Astrocyte of the spinal cord (primary cell): ENCODE measurements around the gene ZC3H4.
A peak's percentile ranks its signal among the peaks of the same experiment; 100 is the strongest.
"Not testable (repeated sequence)": the region's sequence is repeated elsewhere in the genome, so short reads cannot be mapped to it uniquely, and the experiment has no call there.

Experiments
- DNase-seq: peaks from one replicate; pipeline ENCODE4 v3.0.0; 2011; ENCODE audit warnings: low read depth, low spot score
- H3K4me3 ChIP-seq: 2 replicates; pipeline ENCODE4 v1.5.1; 2011; ENCODE audit warnings: low read depth, mild to moderate bottlenecking, low read length, moderate library complexity
- in situ Hi-C: cut with HindIII; loops from 2 replicates; pipeline ENCODE4 v1.10.0; 2017; ENCODE audit warnings: low sequenced_read_pairs
- TF ChIP-seq, protein P1 (sequence below): IDR thresholded peaks from 2 replicates; pipeline ENCODE4 v1.5.1; 2012; ENCODE audit warnings: low read depth, mild to moderate bottlenecking, low read length, inconsistent platforms

ZC3H4 gene

DNA sequence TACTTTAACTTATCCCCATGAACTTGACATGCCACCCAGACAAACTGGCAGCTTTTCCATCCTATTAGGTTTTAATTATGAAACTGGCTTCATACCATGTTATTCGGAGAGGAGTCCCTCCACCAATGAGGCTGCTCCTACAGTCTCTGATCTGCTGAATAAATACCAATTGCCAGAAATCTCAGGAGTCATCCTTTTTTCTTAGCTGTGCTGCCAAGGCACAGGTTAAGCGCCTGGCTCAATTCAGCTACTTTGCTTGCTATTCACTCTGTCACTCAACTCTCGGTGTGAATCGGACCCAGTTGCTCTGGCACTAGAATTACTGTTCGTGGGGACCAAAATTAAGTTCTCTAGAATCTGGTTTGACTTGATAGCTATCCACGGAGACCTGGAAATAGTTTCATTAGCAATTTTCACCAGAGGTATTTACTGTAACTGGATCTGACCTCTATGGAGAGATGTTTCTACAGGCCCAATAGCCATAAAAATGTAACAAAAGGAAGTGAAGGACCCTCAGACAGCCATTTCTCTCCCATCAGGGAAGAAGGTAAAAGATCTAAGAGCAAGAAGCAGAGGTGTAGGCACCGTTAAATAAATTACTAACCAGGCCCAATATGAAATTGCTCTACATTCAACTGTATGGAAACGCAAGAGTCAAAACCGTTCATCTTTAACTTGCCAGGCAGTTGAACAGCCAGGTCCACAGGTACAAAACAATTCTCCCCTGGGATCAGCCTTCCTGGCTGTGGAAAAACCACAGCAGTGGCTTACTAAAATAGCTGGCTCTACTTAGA lies 5.4 kb downstream of the ZC3H4 start:
- TF ChIP-seq, protein P1, sequence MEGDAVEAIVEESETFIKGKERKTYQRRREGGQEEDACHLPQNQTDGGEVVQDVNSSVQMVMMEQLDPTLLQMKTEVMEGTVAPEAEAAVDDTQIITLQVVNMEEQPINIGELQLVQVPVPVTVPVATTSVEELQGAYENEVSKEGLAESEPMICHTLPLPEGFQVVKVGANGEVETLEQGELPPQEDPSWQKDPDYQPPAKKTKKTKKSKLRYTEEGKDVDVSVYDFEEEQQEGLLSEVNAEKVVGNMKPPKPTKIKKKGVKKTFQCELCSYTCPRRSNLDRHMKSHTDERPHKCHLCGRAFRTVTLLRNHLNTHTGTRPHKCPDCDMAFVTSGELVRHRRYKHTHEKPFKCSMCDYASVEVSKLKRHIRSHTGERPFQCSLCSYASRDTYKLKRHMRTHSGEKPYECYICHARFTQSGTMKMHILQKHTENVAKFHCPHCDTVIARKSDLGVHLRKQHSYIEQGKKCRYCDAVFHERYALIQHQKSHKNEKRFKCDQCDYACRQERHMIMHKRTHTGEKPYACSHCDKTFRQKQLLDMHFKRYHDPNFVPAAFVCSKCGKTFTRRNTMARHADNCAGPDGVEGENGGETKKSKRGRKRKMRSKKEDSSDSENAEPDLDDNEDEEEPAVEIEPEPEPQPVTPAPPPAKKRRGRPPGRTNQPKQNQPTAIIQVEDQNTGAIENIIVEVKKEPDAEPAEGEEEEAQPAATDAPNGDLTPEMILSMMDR: no peak
- in situ Hi-C loops: no loop called here
- DNase-seq: peak; percentile 51
- no peak overlapping the region for H3K4me3 ChIP-seq

DNA sequence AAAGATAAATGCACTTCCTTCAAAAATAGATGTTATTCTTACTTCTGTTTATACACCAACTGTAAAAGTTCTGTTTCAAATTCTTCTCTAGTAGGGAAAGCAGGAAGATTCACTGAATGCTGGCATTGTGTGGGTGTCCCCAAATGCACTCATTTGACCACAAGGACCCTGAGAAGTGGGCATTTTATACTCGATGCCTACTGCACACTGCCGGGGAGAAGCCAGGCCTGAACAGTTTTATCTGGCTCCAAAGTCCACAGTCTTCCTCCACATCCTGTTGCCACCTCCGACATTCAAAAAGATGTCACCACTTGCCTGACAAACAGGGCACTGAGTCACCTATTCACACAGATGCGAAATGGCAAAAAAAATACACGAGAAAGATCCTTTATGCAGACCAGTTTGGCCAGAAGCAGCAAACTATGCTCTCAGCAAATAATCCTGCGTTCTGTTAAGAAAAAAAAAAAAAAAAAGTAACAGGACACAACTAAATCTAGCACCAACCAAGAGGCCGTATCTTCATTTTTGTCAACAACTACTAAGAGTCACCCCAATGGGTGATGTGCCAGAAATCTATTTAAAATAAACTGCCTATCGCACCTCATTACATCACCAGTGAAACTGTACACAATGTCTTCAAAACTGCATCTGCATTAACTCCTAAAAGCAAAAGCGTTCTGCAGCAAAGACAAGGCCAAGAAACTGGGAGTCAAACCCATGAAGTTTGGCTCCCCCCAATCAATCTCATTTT lies 6.2 kb downstream of the ZC3H4 start:
- TF ChIP-seq, protein P1: no peak
- no peak overlapping the region for H3K4me3 ChIP-seq
- DNase-seq: peak; percentile 31
- in situ Hi-C loops: no loop called here

DNA sequence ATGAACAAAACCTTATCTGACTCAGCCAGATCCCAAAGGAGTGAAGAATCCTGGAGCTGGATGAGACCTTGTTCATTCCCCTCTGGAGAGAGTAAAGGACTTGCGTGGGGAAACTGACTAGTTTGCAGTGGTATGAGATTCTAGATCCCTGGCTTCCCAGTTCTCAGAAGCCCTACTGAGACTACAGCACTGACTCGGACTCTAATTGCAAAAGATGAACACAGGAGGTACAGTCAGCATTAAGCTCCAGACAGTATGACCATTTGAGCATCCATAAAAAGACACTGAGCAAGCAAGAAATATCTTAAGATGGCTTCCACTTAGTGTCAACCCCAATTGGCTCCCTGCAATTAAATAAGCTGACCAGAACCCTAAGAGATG lies 6.8 kb downstream of the ZC3H4 start:
- TF ChIP-seq, protein P1: no peak
- peak; percentile 33 for DNase-seq
- in situ Hi-C loops: no loop called here
- H3K4me3 ChIP-seq: no peak overlapping the region

DNA sequence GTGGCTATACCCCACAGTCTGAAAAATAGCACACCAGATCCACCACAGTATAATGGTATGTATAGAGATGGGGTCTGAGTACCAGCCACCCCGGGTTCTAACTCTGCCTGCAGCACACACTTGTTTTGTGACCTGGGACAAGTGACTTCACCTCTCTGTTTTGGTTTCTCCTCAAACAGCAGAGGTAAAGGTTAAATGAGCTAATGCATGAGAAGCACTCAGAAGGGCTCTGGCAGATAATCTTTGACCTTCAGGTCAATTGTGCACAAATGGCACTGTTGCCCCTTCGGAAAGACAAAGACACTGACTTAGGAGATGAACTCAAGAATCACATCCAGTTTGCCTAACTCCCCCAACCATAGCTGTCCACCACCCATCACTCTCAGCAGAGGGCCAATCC lies 7.7 kb downstream of the ZC3H4 start:
- DNase-seq: no peak
- TF ChIP-seq, protein P1: no peak
- H3K4me3 ChIP-seq: no peak overlapping the region
- in situ Hi-C loops: no loop called here

DNA sequence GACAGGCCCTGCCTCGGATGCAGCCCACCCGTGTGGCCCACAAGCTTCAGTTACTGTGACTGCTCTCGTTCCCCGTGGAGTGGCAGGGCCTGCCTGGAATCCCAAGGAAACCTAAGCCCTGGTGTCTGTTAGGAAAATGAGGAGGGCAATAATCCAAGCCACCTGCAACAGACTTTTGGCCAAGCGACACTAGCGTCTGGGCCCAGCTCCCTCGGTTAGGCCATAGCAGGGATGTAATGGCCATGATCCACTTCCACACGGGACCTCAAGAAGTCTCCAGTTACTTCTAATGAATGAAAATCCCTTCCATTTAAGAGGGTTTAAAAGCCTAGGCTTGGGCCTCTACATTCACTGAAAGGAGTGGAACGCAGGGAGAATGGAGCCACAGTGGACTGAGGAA lies 8.9 kb downstream of the ZC3H4 start:
- TF ChIP-seq, protein P1: no peak
- DNase-seq: no peak
- in situ Hi-C loops: no loop called here
- no peak overlapping the region for H3K4me3 ChIP-seq

DNA sequence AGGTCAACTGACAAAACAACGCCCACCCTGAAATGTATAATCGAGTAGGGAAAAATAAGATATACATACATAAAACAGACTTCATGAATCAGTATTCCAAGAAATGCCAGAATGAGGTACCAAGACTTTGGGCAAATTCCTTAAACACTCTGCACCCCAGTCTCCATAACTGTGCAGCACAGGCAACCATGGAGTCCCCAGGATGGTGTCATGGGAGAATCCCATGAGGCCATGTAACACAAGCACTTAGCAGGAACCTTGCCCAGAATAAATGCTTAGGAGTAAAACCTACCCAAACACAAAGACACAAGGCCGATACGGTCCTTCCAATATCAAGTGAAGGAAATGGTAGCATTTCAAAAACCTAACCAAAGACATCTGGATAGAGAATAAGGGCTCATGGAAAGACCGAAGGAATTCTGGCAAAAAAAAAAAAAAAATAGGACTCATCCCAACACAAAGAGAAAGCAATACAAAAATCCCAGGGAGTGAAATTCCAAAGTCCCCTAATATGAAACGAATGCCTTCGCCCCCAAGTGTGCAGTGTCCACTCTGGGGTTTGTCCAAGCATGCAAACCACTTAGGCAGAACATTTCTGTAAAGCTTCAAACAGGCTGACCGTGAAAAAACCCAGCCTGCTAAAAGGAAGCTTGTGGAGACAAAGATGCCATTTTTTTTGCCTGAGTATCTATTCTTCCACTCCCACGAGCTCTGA lies 11.1 kb downstream of the ZC3H4 start:
- in situ Hi-C loops: no loop called here
- TF ChIP-seq, protein P1: no peak
- H3K4me3 ChIP-seq: no peak overlapping the region
- DNase-seq: no peak

DNA sequence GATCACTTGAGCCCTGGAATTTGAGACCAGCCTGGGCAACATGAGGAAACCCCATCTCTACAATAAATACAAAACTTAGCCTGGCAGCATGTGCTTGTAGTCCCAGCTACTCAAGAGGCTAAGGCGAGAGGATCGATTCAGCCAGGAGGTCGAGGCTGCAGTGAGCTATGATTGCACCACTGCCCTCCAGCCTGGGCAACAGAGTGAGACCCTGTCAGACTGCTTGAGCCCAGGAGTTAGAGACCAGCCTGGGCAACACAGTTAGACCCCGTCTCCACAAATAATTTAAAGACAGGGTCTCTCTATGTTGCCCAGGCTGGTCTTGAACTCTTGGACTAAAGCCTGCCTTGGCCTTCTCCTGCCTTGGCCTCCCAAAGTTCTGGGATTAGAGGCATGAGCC lies 12.5 kb downstream of the ZC3H4 start:
- in situ Hi-C loops, H3K4me3 ChIP-seq, DNase-seq: not testable (repeated sequence)
